Activated CD4-positive, alpha-beta T cell treated with anti-CD3 and anti-CD28 coated beads for 1 hour (primary cell): ENCODE measurements around the gene CYB5R4.
"Not testable (repeated sequence)": the region's sequence is repeated elsewhere in the genome, so short reads cannot be mapped to it uniquely, and the experiment has no call there.

Experiments
- DNase-seq: peaks from one replicate; pipeline ENCODE4 v3.0.0-alpha.2; 2020

Gene CYB5R4

DNA sequence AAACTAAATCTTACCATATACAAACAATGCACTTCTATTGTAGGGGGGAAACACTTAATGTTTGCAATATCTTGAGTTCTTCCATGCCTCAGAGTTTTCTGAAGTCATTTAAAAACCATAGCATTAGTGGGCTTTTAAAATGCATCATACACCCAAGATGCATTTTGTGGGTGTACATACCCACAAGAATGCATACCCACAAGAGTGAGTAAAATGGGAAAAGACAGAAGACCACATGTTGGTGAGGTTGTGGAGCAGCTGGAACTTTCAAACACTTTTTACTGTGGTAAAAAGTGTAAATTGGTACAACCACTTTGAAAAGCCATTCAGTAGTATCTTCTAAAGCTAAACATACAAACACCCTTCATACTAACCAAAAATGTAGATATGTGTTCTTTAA is 57.5 kb downstream of the CYB5R4 start:
- no peak for DNase-seq

DNA sequence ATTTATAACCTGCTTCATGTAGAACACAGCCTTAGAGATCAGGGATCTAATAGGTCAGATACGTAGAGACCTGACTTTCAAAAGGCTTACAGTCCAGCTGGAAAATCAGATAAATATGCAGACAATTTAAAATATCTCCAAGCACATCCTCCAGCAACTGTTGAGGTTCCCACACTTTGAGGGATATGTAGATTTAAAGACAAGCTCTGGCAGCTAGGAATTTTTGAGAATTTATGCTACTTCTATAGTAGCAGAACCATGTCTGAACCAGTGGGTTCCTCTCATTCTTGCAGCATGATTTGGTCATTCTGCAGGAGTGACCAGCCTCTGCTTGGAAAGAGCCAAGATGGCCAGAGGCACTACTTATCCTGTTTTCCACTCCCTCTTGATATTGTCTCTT is 60.5 kb downstream of the CYB5R4 start:
- DNase-seq: no peak

DNA sequence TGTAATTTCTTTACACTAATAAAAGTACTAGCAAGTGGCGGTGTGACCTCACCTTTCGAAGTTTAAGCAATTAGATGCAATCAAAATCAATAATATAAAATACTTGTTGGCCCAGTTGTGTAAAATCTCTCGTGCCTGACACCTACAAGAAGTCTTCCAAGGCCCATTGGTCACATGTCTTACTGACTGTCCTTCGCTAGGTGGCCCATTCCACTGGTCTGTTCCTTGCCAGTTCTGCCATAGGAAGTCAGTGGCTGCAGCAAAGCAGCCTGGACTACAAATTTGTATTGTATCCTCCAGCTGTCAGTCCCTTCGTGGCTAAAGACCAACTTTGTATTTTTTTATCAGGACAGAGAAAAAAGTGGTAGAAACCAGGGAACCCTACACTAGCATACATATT is 61.8 kb downstream of the CYB5R4 start:
- no peak for DNase-seq

DNA sequence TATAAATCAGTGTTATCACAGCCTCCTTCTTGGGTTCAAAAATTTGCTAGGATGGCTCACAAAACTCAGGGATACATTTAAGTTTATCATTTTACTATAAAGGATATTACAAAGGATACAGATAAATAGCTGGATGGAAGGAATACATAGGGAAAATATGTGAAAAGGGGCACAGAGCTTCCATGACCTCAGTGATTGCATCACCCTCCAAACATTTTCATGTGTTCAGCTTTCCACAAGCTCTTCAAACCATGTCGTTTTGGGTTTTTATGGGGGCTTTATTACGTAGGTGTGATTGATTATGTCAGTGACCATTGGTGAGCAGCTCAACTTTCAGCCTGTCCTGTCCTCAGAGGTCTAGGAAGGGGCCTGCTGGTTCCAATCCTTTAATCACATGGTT is 68.0 kb downstream of the CYB5R4 start:
- DNase-seq: no peak

DNA sequence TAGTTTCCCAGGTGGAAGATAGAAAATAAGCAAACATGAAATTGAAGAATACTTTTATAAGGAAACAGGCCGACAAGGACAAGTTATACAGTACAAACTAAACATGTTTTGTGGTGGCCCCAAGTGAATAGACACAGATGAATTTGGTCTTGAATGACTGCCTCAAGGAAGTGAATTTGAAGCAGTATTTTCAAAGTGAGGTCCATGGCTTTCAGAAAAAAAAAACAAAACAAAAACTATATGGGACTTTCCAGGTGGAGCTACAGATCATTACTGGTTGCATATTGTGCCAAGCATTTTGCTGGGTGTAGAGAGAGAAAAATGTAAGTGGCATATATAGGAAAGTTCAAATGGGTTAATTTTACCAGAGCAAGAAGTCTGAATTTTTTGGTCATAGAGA is 68.8 kb downstream of the CYB5R4 start:
- DNase-seq: no peak

DNA sequence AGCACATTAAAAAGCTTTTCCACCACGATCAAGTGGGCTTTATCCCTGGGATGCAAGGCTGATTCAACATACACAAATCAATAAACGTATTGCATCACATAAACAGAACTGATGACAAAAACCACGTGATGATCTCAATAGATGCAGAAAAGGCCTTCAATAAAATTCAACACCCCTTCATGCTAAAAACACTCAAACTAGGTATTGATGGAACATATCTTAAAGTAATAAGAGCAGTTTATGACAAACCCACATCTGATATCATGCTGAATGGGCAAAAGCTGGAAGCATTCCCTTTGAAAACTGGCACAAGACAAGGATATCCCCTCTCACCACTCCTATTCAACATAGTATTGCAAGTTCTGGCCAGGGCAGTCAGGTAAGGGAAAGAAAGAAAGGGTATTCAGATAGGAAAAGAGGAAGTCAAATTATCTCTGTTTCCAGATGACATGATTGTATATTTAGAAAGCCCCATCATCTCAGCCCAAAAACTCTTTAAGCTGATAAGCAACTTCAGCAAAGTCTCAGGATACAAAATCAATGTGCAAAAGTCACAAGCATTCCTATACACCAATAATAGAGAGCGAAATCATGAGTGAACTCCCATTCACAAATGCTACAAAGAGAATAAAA is 86.8 kb downstream of the CYB5R4 start:
- not testable (repeated sequence) for DNase-seq

DNA sequence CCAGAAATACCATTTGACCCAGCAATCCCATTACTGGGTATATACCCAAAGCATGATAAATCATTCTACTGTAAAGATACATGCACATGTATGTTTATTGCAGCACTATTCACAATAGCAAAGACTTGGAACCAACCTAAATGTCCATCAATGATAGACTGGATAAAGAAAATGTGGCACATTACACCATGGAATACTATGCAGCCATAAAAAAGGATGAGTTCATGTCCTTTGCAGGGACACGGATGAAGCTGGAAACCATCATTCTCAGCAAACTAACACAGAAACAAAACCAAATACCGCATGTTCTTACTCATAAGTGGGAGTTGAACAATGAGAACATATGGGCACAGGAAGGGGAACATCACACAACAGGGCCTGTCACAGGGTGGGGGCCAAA is 88.5 kb downstream of the CYB5R4 start:
- DNase-seq: not testable (repeated sequence)

DNA sequence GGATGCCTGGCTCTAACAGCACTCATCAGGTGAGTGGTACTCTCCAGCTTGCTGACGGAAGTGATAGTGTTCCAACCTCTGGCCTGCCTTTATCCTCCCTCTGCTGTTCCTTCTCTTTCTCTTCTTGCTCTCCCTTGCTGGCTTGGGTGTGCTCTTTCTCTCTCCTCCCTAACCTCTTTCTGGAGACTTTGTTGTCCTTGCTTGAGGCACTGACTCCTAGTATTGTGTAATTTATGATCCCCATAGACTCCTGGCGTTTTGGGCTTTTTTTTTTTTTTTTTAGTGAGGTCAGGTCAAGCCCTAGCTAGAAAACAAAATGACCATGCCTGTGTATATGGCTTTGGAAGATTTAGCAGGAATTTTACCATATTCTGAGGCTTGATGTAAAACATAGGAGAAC is 89.4 kb downstream of the CYB5R4 start:
- DNase-seq: no peak

DNA sequence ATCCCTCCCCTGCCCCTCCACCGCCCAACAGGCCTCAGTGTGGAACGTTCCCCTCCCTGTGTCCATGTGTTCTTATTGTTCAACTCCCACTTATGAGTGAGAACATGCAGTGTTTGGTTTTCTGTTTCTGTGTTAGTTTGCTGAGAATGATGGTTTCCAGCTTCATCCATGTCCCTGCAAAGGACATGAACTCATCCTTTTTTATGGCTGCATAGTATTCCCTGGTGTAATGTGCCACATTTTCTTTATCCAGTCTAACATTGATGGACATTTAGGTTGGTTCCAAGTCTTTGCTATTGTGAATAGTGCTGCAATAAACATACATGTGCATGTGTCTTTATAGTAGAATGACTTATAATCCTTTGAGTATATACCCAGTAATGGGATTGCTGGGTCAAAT is 91.9 kb downstream of the CYB5R4 start:
- DNase-seq: not testable (repeated sequence)

DNA sequence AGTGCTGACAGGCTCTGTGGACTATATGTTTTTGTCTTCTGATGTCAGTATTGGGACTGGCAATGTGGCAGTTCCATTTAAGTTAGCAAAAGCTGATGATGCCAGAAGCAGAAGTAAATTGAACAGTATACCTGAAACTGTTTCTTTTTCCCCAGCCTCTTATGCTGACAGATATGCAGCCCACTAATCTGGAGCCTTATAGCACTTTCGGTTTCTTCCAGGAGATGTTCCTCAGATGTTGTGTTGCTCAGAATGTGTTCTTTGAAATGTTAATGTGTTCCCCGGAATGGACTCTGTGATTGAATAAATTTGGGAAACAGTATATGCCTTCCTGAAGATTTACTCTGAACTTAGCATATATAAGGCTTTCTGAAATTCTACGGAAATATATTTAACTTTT is 93.3 kb downstream of the CYB5R4 start:
- no peak for DNase-seq

DNA sequence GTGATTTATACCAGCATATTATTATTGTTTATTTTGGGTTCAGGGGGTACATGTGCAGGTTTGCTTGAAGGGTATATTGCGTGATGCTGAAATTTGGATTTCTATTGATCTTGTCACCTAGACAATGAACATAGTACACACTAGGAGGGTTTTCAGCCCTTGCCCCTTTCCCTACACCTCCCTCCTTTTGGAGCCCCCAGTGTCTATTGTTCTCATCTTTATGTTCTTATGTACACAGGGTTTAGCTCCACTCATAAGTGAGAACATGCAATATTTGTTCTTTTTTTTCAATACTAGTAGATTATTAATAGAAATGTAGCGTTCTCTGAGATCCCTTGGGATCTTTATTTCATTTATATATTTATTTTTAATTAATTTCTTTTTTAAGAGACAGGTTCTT is 94.9 kb downstream of the CYB5R4 start:
- DNase-seq: no peak

DNA sequence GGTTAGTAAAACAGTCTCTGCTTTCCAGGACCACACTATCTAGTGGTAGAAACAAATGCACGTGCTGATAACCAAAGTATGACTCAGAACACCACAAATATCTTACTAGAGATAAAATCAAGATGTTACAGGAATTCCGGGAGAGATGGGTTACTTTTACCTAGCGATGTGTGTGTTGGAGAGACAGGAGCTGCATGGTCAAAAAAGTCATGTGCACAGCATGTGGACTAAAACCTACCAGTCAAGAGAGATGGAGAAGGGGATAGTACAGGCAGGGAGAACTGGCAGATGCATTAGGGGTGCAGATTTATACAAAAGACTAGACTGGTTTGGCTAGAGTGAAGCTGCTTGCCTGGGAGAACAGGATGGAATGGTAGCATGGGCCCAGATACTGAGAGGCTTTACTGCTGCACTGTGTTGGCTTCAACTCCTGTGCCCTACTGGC is 98.8 kb downstream of the CYB5R4 start:
- DNase-seq: no peak

DNA sequence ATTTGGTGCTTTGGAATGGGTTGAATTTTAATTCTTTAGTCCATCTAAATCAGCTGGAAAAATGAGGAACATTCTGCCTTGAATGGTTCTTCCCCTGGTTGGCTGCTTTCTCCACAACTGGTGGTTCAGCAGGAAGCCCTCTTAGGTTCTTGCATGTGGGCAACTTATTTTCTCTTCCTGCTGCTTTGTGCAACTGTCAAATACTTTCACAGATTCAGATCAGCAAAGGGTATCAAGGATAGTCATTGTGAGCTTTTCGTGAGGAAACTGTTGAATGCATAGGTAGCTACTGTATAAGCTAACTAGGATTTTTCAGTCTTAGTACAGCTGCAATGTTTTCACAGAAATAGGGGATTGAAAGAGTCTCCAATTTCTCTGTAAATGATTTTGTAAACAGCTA is 101.2 kb downstream of the CYB5R4 start:
- DNase-seq: no peak

DNA sequence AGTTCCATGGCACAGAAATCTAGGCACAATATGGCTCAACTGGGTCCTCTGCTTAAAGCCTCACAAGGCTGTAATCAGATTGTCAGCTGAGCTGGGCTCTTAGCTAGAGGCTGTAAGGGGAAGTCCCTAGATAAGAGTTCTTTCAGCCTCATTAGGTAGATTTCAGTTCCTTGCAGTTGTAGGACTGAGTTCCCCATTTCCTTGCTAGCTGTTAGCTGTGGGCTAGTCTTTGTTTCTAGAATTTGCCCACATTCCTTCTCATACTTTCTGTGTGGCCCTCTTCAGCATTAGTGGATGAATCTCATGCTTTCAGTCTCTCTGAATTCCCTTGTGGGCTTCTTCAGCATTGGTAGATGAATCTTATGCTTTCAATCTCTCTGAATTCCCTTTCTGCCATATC is 103.1 kb downstream of the CYB5R4 start:
- DNase-seq: no peak

DNA sequence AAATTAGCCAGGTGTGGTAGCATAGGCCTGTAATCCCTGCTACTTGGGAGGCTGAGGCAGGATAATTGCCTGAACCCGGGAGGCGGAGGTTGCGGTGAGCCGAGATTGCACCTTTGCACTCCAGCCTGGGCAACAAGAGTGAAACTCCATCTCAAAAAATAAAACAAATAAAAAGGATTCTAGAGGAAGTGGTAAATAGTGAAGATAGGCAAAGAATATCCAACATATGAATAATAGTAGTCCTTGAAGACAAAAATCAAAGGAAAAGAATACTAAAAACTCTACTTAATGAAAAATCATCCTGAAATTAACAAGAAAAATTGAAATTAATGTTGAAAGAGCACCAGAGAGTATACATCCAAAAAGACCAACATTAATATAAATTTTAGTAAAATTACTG is 107.0 kb downstream of the CYB5R4 start:
- no peak for DNase-seq

DNA sequence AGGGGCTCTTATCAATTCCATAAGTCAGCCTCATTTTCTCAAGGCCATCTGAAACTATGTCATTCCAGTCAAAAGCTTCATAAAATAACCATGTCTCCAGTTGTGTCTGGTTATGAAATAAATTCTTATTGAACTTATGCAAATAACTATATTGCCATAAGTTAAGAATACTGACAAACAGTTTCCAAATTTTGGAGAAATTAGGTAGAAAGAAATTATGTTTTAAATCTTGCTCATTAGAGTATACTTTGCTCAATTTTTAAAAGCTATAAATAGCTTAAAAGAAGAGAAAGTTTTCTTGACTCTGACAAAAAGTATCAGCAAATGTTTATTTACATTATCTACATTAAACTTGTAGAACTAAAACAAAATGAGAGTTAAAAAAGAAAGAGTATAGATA is 111.1 kb downstream of the CYB5R4 start:
- DNase-seq: no peak

DNA sequence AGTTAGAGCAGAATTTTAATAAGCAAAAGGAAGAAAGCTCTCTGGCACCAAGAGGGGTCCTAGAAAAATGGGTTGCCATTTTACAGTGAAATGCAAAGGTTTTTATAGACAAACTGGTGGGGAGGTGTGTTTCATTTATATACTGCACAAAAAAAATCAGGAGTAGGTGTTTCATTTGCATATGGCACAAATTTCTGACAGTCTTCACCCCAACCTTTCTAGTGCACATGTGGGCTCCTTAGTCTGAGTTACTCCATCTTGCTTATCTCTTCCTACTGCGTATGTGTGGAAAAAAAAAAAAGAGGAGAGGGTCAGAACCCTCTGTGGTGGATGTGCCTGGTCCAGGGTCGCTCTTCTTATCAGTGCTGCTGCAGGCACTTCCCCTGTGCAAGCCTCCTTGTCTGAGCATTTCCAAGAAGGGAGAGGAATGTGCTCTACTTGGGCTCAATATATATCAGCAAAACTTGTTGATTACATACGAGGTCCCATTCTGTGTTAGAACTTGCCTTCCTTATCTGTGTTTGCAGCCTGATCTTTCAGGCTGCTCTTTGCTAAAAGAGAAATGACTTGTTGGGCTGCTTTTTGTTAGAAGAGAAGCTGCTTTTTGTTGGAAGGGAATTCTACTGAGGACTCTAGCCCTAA is 115.0 kb downstream of the CYB5R4 start:
- DNase-seq: no peak

DNA sequence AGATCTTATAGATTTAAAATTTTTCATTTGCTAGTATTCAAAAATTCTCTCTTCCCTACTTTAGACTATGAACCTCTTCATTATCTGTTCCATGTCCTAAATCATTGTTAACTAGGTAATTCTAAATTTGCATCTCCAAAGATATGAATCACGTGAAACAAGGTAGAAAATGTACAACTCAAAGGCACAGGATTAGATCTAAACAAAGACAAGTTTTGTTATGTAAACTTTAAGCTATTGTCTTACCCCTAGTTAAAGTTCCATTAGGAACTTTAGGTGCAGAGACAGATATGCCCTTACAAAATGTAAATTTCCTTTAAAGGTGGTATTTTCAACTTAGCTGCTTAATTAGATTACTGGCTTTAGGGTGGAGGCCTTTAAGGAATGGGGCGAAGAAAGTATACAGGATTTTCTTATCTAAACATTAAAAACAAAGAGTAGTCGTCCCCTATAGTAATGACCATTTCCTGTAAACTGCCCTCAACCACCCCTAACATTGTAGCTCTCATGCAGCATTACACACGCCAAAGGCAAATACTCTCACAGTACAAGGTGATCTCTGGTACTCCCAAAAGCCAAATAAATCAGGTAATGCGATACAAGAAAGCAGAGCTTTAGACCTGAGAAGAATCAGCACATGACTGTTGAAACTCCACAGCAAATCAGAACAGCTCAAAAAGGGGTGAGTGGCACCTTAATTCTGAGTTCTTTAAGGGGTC is 116.7 kb downstream of the CYB5R4 start:
- DNase-seq: no peak

DNA sequence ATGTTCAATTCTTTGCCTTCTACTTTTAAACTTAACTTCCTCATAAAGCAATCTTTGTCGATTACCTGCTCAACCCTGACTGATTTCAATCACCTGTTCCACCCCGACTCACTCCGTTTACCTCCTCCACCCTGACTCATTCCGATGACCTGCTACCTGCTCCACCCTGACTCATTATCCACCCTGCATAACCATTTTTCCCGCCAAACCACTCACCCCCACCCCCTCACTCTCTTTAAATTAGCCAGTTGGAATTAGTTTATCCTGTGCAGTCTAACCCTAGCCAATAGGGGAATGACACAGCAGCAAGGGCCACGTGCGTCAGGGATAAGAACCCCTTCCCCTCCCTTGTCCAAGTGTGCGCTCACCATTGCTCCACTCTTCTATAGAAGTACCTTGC is 117.4 kb downstream of the CYB5R4 start:
- no peak for DNase-seq

DNA sequence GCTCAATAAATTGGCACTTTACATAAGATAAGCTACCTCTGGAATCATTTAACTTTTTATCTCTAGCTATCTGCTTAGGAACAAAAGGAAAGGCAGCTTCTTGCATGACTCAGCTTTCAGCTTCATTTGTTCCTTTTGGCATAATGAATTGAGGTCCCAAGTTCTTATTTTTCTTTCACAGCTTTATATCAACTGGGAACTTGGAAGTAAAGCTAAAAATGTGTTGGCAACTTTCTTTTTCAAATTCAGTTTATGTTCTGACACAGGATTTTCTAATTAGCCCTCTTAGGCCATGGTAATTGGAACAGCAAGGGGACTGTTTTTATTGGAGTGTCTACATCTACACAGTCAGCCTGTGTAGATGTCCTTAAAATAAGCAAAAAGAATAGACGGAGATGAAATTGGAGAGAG is 118.8 kb downstream of the CYB5R4 start:
- no peak for DNase-seq

DNA sequence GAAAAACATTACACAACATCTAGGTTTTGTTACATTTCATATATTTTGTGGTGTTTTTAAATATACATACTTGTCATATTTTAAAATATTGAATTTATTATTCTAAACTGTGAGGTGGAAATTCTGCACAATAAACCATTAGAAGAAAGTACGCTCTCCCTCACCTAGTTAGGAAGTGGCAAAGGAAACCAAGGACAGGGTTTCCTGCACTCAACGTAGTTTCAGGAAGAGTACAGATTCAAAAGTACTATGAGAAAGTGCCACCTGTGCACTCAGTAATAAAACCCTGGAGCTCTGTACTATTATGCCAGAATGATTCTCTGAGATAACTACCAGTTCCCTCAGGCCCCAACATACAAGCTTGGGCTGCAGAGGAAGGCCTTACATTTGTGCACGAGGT is 119.5 kb downstream of the CYB5R4 start:
- no peak for DNase-seq

DNA sequence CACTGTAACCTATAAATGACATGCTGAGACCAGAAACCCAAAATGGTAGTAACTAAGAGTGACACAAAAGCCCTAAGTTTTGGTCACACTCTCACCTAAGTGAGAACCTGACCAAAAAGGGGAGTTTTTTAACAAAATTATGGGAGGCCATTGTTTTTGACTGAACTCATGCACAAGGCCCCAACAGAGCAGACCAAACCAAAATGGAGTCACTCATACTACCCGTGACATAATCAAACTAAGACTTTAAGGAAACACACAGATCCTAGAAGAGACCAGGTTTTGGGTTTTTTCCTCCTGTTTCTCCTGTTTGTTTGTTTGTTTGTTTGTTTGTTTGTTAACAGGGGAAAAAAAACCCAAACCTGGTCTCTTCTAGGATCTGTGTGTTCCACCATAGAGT is 124.9 kb downstream of the CYB5R4 start:
- DNase-seq: no peak

DNA sequence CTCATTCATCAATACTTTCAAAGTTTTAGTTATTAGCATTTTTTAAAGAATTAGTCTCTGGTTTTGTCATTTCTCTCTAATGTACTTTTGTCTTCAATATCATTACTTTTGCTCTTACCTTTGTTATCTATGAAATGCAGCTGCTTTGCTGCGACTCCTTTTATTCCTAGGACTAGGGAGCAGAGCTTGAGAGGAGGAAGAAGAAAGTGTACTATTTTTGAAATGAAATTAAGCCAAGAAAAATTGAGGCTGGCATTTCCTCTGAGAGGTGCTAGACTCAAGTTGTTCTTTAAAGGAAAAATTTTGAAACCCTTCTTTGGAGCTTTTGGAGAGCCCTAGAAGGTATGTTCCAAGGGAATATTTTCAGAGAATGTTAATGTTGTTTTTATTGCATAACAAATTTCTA is 125.8 kb downstream of the CYB5R4 start:
- no peak for DNase-seq

DNA sequence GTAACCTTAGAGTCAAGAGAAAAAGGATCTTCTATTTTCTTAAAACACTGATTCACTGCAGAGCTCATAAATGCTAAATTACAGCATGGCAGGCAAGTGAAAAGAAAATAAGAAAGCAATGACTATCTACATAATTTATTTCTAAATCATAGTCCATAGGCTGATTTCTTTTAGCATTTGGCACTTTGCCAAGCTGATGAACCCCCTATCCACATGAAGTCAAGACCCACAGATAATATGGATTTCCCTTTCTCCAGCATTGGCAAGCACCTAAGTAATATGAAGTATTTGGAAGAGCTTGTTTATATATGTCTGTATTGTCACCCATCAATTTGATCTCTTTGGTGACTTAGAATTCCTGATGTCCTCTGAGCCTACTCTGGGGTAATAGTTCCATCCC is 126.2 kb downstream of the CYB5R4 start:
- DNase-seq: no peak
